NB4 (cell line): ENCODE results near the gene ANO10.

Experiments
- MYC ChIP-seq: IDR thresholded peaks from 2 replicates; pipeline ENCODE4 v1.6.1; 2011; ENCODE audit warnings: low read depth, low read length
- POLR2A ChIP-seq: IDR thresholded peaks from 2 replicates; pipeline ENCODE4 v1.6.1; 2011; ENCODE audit warnings: mild to moderate bottlenecking; ENCODE audit not compliant: insufficient read length; ENCODE audit errors: extremely low read depth
- TF ChIP-seq, protein P1 (sequence below): IDR thresholded peaks from one replicate; pipeline ENCODE4 v1.5.1; 2012; ENCODE audit warnings: low read depth, low read length
- TF ChIP-seq, protein P2 (sequence below): IDR thresholded peaks from 2 replicates; pipeline ENCODE4 v1.6.1; 2011; ENCODE audit warnings: low read depth, low read length

DNA sequence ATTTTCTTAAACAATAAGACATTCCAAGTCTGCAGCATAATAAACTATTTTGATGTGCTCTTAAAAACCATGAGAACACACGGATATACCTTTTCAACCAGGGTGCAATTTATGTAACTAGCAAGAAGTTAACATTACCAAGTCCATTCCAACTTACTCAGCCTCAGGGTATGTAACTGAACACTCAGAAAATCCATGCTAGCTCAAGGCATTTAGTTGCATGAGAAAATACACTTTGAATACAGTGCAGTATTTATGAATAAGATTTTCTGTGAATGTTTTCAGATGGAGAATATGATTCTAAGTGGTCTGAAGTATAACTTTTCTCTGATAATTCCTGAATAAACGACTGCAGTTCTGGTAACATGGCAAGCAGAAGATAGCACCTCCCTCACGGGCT, 211.2 kb downstream of the ANO10 start:
- TF ChIP-seq MYC: no peak
- TF ChIP-seq, protein P1, sequence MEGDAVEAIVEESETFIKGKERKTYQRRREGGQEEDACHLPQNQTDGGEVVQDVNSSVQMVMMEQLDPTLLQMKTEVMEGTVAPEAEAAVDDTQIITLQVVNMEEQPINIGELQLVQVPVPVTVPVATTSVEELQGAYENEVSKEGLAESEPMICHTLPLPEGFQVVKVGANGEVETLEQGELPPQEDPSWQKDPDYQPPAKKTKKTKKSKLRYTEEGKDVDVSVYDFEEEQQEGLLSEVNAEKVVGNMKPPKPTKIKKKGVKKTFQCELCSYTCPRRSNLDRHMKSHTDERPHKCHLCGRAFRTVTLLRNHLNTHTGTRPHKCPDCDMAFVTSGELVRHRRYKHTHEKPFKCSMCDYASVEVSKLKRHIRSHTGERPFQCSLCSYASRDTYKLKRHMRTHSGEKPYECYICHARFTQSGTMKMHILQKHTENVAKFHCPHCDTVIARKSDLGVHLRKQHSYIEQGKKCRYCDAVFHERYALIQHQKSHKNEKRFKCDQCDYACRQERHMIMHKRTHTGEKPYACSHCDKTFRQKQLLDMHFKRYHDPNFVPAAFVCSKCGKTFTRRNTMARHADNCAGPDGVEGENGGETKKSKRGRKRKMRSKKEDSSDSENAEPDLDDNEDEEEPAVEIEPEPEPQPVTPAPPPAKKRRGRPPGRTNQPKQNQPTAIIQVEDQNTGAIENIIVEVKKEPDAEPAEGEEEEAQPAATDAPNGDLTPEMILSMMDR: no peak
- no peak for TF ChIP-seq POLR2A
- TF ChIP-seq, protein P2, sequence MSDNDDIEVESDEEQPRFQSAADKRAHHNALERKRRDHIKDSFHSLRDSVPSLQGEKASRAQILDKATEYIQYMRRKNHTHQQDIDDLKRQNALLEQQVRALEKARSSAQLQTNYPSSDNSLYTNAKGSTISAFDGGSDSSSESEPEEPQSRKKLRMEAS: no peak
